ENCODE results near the gene HGF.

HGF gene

GRCh38 chr7:81652225-81652624, 117.6 kb downstream of the HGF start:
- Histone ChIP-seq H2AFZ (ENCODE audit: low read depth, low read length) (no peak overlapping the region), H3K27me3 (ENCODE audit: insufficient read depth, low read length) (no peaks in the 10 kb centered on the region), H3K4me1 (ENCODE audit: insufficient read depth, low read length) (no peaks in the 10 kb centered on the region), H3K4me3 (ENCODE audit: low read length) (no peak overlapping the region), H3K9me3 (ENCODE audit: low read length) (no peaks in the 10 kb centered on the region), H3K36me3 (ENCODE audit: insufficient read depth, low read length) (no peaks in the 10 kb centered on the region)

All from neuron (in vitro differentiated cells).